H1 (cell line): Measurements from ENCODE around the gene PPP1R18. TPM values are rescaled to one million over a fixed set of nuclear protein-coding genes. Genes with fewer than 3 reads are reported as not detected.

ENCODE experiments used
- PHF8 ChIP-seq: fragments of 200-600 bp; sonication (generic); conservative IDR thresholded peaks from 2 replicates; pipeline ENCODE4 v1.7.1; 2012; ENCODE audit warnings: low read depth, mild to moderate bottlenecking, inconsistent platforms, low read length, moderate library complexity
- SIRT6 ChIP-seq: IDR thresholded peaks from one replicate; pipeline ENCODE4 v1.7.1; 2012; ENCODE audit warnings: low read length, inconsistent platforms
- polyA plus RNA-seq, 7 experiments: library from polyadenylated mRNA; depleted of rRNA in 3 of 7; stranded (reverse) in 5 of 7; unstranded in 2 of 7; fragments of >200 nt in 5 of 7; fragments of 200-250 nt in 2 of 7; gene quantifications; 1 replicate in 5 of 7; 2 replicates in 1 of 7; 4 replicates in 1 of 7; pipeline versions ENCODE4 v1.2.1 to v1.2.3, GENCODE V29; 2011 to 2013; ENCODE audit warnings: missing spikeins in 2 of 7, mixed read lengths in 2 of 7
- total RNA-seq: library from RNA; stranded (reverse); fragmentation: NEBNext Ultra II Directional; extraction: Animal tissue kit (Norgen Biotek cat#: 25700); gene quantifications from 2 replicates; pipeline ENCODE4 v1.2.1, GENCODE V29; 2021

The PPP1R18 gene
- total and polyA plus RNA-seq, 2 of the 8 experiments (the other 6 are each of a cell fraction or from before 2014, with no cell fraction given), result 25.1 to 29.1 TPM

DNA sequence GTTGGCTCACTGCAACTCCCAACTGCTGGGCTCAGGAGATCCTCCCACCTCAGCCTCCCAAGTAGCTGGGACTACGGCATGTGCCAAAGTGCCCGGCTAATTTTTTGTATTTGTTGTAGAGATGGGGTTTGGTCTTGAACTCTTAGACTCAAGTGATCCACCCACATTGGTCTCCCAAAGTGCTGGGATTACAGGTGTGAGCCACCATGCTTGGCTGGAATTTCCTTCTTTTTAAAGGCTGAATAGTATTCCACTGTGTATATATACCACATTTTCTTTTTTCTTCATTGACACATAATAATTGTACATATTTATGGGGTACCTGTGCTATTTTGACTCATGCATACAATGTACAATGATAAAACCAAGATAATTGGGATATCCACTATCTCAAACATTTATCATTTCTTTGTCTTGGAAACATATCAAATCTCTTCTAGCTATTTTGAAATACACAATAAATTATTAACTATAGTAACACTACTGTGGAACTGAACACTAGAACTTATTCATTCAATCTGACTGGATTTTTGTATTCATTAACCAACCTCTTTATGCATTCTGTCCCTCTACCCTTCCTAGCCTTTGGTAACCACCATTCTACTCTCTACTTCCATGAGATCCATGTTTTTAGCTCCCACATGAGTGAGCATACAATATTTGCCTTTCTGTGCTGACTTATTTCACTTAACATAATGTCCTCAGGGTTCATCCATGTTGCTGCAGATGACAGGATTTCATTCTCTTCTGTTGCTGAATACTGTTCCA, 22.8 kb upstream of the PPP1R18 start (continued):
- no peak for TF ChIP-seq PHF8
- no peak for TF ChIP-seq SIRT6
- TF ChIP-seq, all 59 proteins: peak for 0
